ENCODE results near the gene C1orf185. TPM values are rescaled to one million over a fixed set of nuclear protein-coding genes. Genes with fewer than 3 reads are reported as not detected.

C1orf185 gene
- total RNA-seq, 1 donor from 2014 or later, result not detected

DNA sequence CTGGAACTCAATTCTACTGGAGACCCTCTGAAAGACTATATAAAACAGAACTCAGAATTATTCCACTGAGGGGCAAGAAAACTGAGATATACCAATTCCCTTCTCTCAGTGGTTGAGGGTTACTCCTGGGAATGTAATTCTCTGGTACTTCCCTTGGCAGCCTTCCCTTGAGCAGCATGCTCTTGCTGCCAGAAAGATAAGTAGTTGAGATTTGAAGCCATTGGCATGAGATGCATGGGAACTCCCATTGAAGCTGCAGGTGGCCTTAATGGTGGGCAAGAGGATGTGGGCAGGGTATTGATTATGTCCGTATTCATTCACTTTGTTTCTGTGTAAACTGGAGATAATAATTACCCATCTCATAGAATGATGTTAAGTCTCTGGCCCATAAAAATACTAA lies 28.6 kb upstream of the C1orf185 start:
- Histone ChIP-seq H3K27me3 (ENCODE audit: insufficient read depth, low read length) (peaks cover 3% of the 10 kb centered on the region), H4K20me1 (ENCODE audit: insufficient read depth, low read length) (no peaks in the 10 kb centered on the region), H2AFZ (ENCODE audit: low read depth, low read length) (no peak overlapping the region), H3K4me3 (ENCODE audit: insufficient read depth, low read depth, low read length) (no peak overlapping the region), H3K36me3 (ENCODE audit: insufficient read depth, low read length) (no peaks in the 10 kb centered on the region), H3K4me1 (ENCODE audit: insufficient read depth, low read length) (peaks cover 12% of the 10 kb centered on the region), H3K9me3 (ENCODE audit: insufficient read depth, low read depth, low read length) (no peaks in the 10 kb centered on the region), H3K27ac (ENCODE audit: low read depth, low read length) (no peak overlapping the region), H3K9ac (ENCODE audit: low read length) (no peak overlapping the region), H3K79me2 (ENCODE audit: insufficient read depth, low read length) (no peaks in the 10 kb centered on the region), H3K4me2 (ENCODE audit: low read length) (no peak overlapping the region)
- Mint-ChIP-seq H3K27ac (ENCODE audit: unreplicated experiment) (no peak overlapping the region), H3K4me3 (ENCODE audit: unreplicated experiment) (no peak overlapping the region), H3K27me3 (ENCODE audit: low read depth, unreplicated experiment) (no peaks in the 10 kb centered on the region), H3K36me3 (ENCODE audit: low read depth, unreplicated experiment) (no peaks in the 10 kb centered on the region), H3K9me3 (ENCODE audit: unreplicated experiment) (no peaks in the 10 kb centered on the region), H3K4me1 (ENCODE audit: low read depth, unreplicated experiment) (peaks cover 15% of the 10 kb centered on the region)
- no peak for TF ChIP-seq EZH2 (IDR thresholded peaks at IDR 0.05; ENCODE audit: insufficient read depth, low read length)
- TF ChIP-seq, protein P1, sequence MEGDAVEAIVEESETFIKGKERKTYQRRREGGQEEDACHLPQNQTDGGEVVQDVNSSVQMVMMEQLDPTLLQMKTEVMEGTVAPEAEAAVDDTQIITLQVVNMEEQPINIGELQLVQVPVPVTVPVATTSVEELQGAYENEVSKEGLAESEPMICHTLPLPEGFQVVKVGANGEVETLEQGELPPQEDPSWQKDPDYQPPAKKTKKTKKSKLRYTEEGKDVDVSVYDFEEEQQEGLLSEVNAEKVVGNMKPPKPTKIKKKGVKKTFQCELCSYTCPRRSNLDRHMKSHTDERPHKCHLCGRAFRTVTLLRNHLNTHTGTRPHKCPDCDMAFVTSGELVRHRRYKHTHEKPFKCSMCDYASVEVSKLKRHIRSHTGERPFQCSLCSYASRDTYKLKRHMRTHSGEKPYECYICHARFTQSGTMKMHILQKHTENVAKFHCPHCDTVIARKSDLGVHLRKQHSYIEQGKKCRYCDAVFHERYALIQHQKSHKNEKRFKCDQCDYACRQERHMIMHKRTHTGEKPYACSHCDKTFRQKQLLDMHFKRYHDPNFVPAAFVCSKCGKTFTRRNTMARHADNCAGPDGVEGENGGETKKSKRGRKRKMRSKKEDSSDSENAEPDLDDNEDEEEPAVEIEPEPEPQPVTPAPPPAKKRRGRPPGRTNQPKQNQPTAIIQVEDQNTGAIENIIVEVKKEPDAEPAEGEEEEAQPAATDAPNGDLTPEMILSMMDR (IDR thresholded peaks at IDR 0.05; ENCODE audit: insufficient read depth, low read depth, low read length), result no peak
- no peak for FAIRE-seq
- no peak for DNase-seq (ENCODE audit: low read depth)

GRCh38 chr1:51086496-51087271 lies 15.3 kb upstream of the C1orf185 start:
- no peak overlapping the region for H3K4me3 Mint-ChIP-seq (ENCODE audit: unreplicated experiment)

More at GRCh38 chr1:51086496-51087271, 15.3 kb upstream of the C1orf185 start:
- no peak for FAIRE-seq
- Histone ChIP-seq H2AFZ (ENCODE audit: low read depth, low read length) (no peak overlapping the region), H3K4me3 (ENCODE audit: insufficient read depth, low read depth, low read length) (no peak overlapping the region), H3K9ac (ENCODE audit: low read length) (no peak overlapping the region), H3K4me2 (ENCODE audit: low read length) (no peak overlapping the region), H3K27ac (ENCODE audit: low read depth, low read length) (no peak overlapping the region), H3K36me3 (ENCODE audit: insufficient read depth, low read length) (no peaks in the 10 kb centered on the region), H3K4me1 (ENCODE audit: insufficient read depth, low read length) (no peaks in the 10 kb centered on the region), H3K9me3 (ENCODE audit: insufficient read depth, low read depth, low read length) (no peaks in the 10 kb centered on the region), H4K20me1 (ENCODE audit: insufficient read depth, low read length) (no peaks in the 10 kb centered on the region), H3K27me3 (ENCODE audit: insufficient read depth, low read length) (peaks cover 7% of the 10 kb centered on the region), H3K79me2 (ENCODE audit: insufficient read depth, low read length) (no peaks in the 10 kb centered on the region)
- no peaks in the 10 kb centered on the region for H3K4me1 Mint-ChIP-seq (ENCODE audit: low read depth, unreplicated experiment)
- H3K36me3 Mint-ChIP-seq (ENCODE audit: low read depth, unreplicated experiment), result no peaks in the 10 kb centered on the region
- H3K27ac Mint-ChIP-seq (ENCODE audit: unreplicated experiment), result no peak overlapping the region
- no peak for DNase-seq (ENCODE audit: low read depth)
- TF ChIP-seq, protein P1 (IDR thresholded peaks at IDR 0.05; ENCODE audit: insufficient read depth, low read depth, low read length), result no peak
- peaks cover 5% of the 10 kb centered on the region for H3K27me3 Mint-ChIP-seq (ENCODE audit: low read depth, unreplicated experiment)
- H3K9me3 Mint-ChIP-seq (ENCODE audit: unreplicated experiment), result peaks cover 4% of the 10 kb centered on the region

Measured in astrocyte (in vitro differentiated cells and primary cell).